Measurements from ENCODE around the gene CACNA1I.

The CACNA1I gene

GRCh38 chr22:39535831-39536449, 34.6 kb upstream of the CACNA1I start:
- DNase-seq: no peak

GRCh38 chr22:39536711-39537110, 33.8 kb upstream of the CACNA1I start:
- no peak for DNase-seq

DNA sequence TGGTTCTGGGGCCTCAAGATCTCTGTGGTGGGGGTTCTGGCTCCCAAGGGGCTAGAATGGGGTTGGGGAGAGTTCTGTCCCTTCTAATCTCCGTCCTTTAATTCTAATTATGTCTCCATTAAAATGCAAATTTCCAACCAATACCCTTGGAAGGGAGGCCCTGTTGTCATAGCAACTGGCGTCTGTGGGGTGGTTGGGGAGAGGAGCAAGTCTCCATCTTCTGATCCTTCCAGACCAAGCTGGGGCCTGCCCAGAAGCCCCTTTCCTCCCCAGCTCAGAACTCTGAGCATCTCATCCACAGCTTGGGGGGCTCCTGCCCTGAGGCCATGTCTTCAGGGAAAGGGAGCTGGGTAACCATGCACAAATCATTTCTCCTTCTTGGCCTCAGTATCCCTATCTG, 32.6 kb upstream of the CACNA1I start:
- DNase-seq: no peak

DNA sequence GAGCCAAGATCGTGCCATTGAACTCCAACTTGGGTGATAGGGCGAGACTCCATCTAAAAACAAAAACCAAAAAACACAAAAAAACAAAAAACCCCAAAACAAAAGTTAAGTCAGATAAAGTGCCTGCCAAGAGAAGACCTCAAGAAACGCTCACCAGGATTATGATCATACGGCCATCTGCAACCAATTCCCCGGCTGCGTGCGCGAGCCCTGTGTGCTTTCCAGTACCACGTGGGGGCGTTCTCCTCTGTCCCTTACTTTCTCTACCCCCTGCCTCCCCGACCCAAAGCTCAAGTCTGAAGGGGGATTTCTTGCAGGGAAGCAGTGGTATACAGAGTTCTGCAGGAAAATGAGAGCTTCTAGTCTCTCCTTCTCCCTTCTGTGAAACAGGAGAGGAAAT, 27.5 kb upstream of the CACNA1I start:
- no peak for DNase-seq

- no peak for DNase-seq
Observed at GRCh38 chr22:39545386-39546365, 24.9 kb upstream of the CACNA1I start.

GRCh38 chr22:39546889-39547586, 23.5 kb upstream of the CACNA1I start:
- DNase-seq: peak; percentile 54

DNA sequence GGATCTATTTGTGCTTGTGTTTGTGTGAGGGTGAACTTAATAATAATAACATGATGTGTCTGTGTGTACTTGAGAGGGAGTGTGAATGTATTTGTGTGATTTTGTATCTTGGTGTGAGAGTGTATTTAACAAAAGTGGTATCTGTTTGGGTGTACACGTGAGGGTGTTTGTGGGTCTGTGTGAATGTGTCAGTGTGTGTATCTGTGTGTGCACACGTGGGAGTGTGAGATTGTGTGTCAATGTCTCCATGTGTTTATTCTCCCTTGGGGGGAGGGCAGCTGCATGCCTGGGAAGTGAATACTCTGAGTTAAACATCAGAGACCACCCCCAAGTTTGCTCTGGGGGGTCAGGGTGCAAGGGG, 23.0 kb upstream of the CACNA1I start:
- no peak for DNase-seq

DNA sequence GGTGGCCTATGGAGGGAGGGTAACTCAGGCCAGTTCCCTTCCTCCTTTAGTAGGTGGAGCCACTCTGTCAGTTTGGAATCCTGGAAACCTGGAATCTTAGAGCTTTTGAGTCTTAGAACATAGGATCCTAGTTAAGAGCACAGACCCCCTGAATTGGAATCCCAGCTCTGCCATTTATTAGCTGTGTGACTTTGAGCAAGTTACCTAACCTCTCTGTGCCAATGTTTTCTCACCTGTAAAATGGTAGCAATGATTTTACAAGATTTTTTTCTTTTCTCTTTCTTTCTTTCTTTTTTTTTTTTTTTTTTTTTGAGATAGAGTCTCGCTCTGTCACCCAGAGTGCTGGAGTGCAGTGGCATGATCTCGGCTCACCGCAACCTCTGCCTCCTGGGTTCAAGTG, 17.1 kb upstream of the CACNA1I start:
- no peak for DNase-seq

DNA sequence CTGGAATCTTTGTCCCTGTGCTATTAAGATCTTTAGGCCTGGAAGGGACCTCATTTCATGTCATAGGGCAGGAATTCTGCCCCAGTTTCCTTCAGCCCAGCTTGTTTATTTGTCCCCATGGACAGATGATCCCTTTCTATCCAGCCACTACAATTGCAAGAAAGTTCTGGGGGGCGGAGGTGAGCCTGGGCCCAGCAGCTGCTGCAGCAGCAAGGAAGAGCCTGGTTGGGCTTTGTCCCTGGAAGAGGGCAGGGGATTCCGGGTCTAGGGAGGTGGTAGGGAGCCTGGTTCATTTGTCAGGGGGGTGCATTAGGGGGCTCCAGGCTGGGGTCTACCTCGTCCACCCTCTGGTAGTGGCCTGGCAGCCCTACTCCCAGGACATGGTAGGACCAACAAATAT, 16.4 kb upstream of the CACNA1I start:
- DNase-seq: no peak

- no peak for DNase-seq
Observed at GRCh38 chr22:39556970-39557841, 13.3 kb upstream of the CACNA1I start.

- no peak for DNase-seq
Observed at GRCh38 chr22:39558254-39558727, 12.3 kb upstream of the CACNA1I start.

- DNase-seq: no peak
Observed at GRCh38 chr22:39558950-39559349, 11.6 kb upstream of the CACNA1I start.

DNA sequence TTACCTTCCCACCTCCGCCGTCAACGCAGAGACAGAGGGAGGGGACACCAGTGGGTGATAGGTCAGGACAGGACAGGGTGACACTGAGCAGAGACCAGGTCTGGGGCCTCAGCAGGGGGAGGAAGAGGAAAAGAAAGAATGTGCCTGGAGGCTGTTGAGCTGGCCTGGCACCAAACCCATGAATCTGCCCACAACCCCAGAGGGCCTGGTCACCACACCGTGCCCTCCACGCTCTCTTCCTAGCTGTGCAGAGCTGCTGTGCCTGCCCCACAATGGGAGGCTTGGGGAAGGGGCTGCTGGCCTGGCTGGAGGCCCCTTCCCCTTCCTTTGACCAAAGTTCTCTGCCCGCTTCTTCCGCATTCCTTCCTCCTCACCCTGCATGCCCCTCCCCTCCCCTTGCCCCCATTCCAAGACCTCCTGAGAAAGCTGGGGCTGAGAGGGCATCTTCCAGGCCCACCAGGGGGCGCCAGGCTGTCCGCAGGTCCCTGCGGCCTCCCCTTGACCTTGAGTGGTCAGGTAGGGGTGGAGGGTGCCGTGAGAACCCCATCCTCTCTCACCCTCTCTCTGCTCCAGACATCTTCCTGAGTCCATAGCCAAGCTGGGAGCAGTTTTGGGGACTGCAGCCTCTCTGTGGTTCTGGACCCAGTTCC, 11.0 kb upstream of the CACNA1I start:
- DNase-seq: no peak

- DNase-seq: no peak
Observed at GRCh38 chr22:39560127-39560526, 10.4 kb upstream of the CACNA1I start.

GRCh38 chr22:39562839-39563489, 7.6 kb upstream of the CACNA1I start:
- no peak for DNase-seq

DNA sequence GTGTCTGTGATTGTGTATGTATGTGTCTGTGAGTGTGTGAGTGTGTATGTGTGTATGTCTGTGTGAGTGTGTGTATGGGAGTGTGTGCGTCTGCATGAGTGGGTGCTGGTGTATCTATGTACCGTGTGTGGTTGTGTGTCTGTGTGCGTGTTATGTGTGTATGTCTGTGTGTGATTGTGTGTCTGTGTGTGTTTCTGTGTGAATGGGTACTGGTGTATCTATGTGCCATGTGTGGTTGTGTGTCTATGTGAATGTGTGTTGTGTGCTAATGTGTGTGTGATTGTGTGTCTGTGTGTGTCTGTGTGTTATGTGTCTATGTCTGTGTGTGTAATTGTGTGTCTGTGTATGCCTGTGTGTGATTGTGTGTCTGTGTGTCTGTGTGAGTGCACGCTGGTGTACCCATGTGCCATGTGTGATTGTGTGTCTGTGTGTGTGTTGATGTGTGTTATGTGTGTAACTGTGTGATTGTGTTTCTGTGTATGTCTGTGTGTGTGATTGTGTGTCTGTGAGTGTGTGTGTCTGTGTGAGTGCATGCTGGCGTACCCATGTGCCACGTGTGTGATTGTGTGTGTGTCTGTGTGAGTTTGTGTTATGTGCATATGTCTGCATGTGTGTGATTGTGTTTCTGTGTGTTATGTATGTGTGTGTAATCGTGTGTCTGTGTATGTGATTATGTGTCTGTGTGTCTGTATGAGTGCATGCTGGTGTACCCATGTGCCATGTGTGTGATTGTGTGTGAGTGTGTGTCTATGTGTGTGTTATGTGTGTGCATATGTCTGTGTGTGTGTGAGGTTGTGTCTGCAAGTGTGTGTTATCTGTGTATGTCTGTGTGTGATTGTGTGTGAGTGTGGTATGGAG, 6.8 kb upstream of the CACNA1I start:
- no peak for DNase-seq

GRCh38 chr22:39565414-39565944, 5.1 kb upstream of the CACNA1I start:
- DNase-seq: no peak

DNA sequence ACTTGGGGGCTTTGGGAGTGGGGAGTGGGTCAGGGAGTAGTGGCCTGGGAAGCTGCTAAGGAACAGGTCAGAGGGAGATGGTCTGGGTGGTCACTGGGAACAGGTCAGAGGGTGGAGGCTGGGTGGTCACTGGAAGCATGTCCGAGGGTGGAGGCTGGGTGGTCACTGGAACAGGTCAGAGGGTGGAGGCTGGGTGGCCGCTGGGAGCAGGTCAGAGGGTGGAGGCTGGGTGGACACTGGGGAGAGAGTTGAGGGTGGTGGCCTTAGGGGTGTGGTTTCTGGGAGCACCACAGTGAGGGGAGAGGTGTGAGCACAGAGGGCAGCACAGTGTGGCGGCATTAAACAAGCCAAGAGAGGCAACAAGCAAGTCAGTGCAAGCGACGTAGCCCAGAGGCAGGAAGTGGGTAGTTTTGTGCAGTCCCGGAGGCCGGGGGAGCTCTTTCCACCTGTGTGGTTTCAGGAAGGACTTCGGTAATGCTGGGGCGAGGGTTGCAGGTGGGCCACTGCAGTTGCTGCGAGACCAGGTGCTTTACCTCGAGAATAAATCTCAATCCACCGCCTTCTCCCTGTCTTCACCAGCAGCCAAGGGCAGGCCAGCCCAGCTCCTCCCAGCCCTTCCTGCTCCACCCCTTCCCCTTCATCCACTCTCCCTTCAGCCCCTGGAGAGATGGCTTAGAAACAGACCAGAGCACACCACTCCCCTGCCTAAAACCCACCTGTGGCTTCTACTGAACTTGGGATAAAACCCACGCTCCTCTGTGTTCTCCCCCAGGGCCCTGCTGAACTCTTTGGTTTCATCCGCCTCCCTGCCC, 3.2 kb upstream of the CACNA1I start:
- no peak for DNase-seq

DNA sequence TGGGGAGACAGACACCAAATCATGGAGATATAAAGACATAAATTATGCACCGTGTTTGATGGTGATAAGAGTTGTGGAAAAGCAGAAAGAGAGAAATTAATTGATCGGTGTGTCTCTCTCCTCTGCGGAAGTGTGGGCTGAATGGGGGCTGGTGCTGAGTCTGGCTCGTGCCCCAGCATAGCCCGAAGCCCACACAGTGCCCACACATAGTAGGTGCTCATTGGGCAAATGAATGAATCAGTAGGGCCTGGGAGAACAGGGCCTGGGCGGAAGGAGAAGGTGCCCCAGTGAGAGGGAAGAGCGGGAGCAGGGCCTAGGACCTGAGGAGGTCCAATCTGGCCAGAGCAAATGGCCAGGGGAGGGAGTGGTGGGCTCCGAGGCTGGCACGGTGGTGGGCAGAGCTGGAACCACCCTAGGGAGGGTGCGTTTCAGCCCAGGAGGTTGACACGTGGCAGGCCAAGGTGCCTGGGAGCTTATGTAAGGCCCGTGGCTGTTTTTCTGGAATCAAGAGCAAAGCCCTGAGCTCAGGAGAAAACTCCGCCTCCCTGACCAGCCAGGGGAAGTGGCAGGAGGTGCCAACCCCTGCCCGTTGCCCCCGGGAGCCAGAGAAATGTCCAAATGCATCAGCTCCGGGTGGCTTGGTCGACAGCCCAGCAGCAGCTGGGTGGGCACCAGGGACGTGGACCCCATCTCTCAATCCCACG, 2.1 kb upstream of the CACNA1I start:
- no peak for DNase-seq

All from MV-4-11 (cell line).